IMR-90 (cell line): Measurements from ENCODE around the gene BAZ1A.

Experiments
- BHLHE40 ChIP-seq: fragments of 150-350 bp; IDR thresholded peaks from 2 replicates; pipeline ENCODE4 v1.6.1; 2016; ENCODE audit warnings: mild to moderate bottlenecking, low read depth, low read length
- CHD1 ChIP-seq: IDR thresholded peaks from 2 replicates; pipeline ENCODE4 v1.6.1; 2012; ENCODE audit warnings: low read depth, low read length, improper control_type of control experiment
- CTCF ChIP-seq: conservative IDR thresholded peaks from 2 replicates; pipeline ENCODE4 v1.5.1; 2012; ENCODE audit warnings: mild to moderate bottlenecking, low read depth, low read length, improper control_type of control experiment
- FOS ChIP-seq: fragments of 150-350 bp; IDR thresholded peaks from 2 replicates; pipeline ENCODE4 v1.6.1; 2016; ENCODE audit warnings: low read depth, low read length
- MAZ ChIP-seq: IDR thresholded peaks from 2 replicates; pipeline ENCODE4 v1.6.1; 2012; ENCODE audit warnings: low read depth, mild to moderate bottlenecking, low read length, improper control_type of control experiment, moderate library complexity, borderline replicate concordance
- MXI1 ChIP-seq: IDR thresholded peaks from 2 replicates; pipeline ENCODE4 v1.6.1; 2012; ENCODE audit warnings: low read depth, mild to moderate bottlenecking, low read length, moderate library complexity, borderline replicate concordance
- POLR2A ChIP-seq: IDR thresholded peaks from 2 replicates; pipeline ENCODE4 v1.6.1; 2012; ENCODE audit warnings: mild to moderate bottlenecking, low read depth, low read length
- RCOR1 ChIP-seq: IDR thresholded peaks from 2 replicates; pipeline ENCODE4 v1.6.1; 2012; ENCODE audit warnings: mild to moderate bottlenecking, low read length, improper control_type of control experiment; ENCODE audit not compliant: insufficient replicate concordance
- SMC3 ChIP-seq: fragments of 150-350 bp; IDR thresholded peaks from 2 replicates; pipeline ENCODE4 v1.6.1; 2016; ENCODE audit warnings: low read depth, mild to moderate bottlenecking, antibody characterized with exemption, low read length, moderate library complexity
- USF2 ChIP-seq: fragments of 150-350 bp; IDR thresholded peaks from 2 replicates; pipeline ENCODE4 v1.6.1; 2017; ENCODE audit warnings: mild to moderate bottlenecking, antibody characterized with exemption, low read length, low read depth

GRCh38 chr14:34911209-34912150, 36.3 kb upstream of the BAZ1A start:
- TF ChIP-seq CTCF = no peak
- no peak for TF ChIP-seq MAZ
- TF ChIP-seq POLR2A = no peak
- TF ChIP-seq USF2 = no peak
- TF ChIP-seq SMC3 = no peak
- no peak for TF ChIP-seq MXI1
- TF ChIP-seq FOS = no peak
- TF ChIP-seq RCOR1 = no peak
- no peak for TF ChIP-seq CHD1
- TF ChIP-seq BHLHE40 = no peak
